HG03469 (cell line): ENCODE results near the gene CHTF18.

Source experiments
- ATAC-seq: cut with Tn5 transposase; IDR thresholded peaks from one replicate; pipeline ENCODE4 v1.9.1; 2021; ENCODE audit warnings: mild to moderate bottlenecking, moderate library complexity, moderate number of reproducible peaks; ENCODE audit not compliant: unreplicated experiment

Gene CHTF18

DNA sequence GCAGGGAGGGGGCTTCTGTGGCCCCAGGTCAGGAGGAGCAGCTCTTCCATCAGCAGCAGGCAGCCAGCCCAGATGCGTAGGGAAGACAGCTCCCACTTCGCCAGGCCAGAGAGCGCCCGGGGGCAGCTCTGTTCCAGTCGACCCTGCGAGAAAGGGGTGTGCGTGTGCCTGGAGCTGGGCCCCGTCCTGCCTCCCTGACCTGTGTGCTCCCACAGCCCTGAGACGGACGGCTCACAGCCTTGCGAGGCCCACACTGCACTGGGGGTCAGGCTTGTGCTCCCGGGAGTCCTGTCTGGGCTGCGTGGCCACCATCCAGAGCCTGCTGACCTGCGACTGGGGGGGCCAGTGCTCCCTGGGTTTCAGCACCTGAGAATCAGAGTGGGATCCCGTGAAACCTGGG lies 28.4 kb upstream of the CHTF18 start:
- no peak for ATAC-seq

DNA sequence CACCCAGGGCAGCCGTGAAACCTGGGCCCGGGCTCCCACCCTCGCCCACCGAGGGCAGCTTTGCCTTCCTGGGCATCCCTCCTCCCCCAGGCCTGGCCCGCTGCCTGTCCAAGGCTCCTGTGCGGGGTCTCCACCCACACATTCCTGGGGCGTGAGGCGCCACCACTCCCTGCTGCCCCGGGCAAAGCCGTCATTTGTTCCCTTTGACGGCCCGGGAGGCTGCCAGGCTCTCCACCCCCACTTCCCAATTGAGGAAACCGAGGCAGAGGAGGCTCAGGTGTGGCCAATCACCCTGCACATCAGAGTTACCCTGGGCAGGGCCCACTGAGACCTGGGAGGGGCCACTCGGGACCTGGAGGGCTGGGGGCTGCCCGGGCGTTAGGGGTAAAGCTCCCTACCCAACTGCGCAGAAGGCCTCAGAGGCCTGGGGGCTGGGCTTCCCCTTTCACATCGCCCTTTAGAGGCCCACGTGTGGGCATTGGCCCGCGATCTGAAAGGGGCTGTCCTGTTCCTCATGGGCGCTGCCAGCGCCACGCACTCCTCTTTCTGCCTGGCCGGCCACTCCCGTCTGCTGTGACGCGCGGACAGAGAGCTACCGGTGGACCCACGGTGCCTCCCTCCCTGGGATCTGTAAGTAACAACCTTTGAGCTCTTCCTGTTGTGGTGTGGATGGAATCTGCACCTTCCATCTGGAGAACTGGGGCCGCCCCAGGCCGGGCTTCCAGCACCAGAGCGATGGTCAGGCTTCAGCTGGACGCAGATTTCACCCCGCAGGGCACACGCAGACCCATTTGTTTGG lies 27.7 kb upstream of the CHTF18 start, which contains the start of gene MSLN:
MSLN (plus strand) TSS at position 190 of the 799 bp plus-strand sequence. CDS start 1,947 bp downstream, outside the sequence.
- no peak for ATAC-seq

DNA sequence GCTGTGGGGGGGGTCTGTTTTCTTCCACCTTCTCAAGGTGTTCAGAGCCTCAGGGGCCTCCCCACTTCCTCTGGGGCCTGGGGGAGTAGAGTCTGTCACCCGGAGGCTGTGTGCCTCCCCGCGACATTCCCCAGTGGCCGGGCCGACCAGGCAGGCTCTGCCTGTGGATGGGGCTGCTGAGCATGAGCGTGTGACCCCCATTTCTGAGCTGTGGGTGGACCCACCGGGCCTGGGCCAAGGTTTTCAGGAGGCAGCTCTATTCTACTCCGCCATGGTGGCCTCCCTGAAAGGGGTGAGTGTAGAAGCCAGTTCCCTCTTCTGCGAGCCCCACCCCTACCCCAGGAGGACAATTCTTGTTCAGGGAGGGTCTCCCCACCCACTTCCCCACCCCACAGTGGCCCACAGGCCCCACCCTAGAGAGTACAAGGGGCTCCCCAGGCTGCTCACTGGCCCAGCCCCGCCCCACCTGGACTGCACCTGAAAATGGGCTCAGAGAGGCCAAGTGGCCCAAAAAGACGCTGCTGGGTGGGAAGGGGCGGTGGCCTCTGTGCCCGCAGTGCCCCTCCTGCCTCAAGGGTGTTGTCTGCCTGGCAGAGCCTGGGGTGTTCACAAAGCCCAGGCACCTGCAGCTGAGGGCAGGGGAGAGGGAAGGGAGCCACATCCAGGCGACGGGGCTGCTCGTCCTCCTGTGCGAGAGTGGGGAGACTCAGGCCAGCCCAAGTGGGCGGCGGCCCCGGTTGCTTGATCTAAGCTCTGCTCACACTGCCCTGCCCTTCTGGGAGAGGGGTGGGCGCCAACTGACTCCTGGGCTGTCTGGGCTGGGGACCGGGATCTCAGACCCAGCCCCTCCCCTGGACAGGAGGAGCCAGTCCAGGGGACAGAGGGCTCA lies 26.6 kb upstream of the CHTF18 start:
- no peak for ATAC-seq

DNA sequence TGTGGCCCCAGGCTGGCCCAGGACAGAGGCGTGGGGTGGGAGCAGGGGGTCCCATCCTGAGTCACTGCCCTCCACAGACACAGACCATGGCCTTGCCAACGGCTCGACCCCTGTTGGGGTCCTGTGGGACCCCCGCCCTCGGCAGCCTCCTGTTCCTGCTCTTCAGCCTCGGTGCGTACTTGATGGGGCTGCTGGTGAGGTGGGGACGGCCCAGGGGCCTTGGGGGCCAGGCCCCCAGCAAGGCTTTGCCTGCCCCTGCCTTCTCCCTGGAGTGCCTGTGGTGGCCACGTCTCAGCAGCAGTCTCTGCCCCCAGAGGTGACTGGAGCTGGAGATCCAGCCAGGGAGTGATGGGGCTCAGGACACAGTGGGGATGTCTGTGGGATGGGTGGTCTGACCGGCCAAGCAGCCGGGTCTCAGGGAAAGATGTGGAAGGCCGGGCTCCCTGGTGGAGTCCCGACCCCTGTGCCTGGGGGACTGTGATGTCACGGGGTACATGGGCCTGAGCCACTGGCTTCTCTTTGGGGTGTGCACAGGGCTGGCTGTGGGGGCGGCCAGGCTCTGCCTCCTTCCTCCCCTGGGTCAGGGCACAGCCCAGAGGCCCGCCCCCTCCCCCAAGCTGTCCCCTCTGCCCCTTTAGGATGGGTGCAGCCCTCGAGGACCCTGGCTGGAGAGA lies 25.7 kb upstream of the CHTF18 start:
- no peak for ATAC-seq

DNA sequence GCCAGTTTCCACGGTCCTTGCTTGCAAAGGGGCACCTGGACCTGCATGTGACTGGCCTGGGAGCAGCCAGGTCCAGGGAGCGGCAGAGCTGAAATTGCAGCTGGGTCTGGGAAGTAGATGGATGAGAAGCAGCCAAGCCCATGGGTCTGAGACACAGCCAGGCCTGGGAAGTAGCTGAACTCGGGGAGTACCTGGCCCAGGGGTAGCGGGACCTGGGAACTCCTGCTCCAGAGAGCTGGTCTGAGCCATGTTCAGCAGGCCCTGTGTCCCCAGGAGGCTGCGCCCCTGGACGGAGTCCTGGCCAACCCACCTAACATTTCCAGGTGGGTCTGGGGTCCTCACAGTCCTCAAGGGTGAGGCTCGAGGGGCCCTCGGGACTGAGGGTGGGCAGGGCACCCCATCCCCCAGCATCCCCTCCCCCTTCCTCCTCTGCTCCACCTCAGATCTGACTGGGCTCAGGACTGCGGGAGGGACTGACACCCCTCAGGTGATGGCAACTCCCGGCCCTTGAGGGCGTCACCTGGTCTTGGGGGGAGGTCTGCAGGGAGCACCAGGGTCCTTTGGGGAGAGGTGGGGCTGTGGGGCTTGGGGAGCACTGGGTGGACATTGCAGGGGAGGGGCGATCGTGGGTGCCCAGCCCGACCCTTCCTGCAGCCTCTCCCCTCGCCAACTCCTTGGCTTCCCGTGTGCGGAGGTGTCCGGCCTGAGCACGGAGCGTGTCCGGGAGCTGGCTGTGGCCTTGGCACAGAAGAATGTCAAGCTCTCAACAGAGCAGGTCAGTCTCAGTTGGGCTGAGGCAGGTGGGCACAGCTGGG lies 24.8 kb upstream of the CHTF18 start:
- ATAC-seq, result no peak

DNA sequence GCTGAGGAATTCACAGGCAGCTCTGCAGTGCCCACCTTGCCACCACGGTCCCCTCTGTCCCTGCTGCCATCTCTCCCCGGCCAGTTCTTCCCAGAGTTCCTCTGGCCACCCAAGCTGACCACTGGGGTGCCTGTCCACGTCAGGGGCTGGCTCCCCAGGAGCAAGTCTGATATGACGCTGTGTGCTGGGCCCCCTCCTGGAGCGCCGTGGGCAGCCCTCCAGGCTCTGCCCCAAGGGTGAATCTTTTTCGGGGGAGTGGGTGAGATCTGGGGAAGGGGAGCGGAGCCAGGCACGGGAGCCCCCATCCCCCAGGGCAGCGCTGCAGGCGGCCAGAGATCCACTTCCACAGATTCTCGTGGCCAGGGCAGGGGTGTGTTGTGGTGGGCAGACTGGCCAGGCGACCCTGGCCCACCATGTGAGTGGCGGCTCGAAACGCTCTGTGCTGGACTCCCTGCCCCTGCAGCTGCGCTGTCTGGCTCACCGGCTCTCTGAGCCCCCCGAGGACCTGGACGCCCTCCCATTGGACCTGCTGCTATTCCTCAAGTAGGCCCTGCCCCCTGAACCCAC lies 24.2 kb upstream of the CHTF18 start:
- no peak for ATAC-seq

DNA sequence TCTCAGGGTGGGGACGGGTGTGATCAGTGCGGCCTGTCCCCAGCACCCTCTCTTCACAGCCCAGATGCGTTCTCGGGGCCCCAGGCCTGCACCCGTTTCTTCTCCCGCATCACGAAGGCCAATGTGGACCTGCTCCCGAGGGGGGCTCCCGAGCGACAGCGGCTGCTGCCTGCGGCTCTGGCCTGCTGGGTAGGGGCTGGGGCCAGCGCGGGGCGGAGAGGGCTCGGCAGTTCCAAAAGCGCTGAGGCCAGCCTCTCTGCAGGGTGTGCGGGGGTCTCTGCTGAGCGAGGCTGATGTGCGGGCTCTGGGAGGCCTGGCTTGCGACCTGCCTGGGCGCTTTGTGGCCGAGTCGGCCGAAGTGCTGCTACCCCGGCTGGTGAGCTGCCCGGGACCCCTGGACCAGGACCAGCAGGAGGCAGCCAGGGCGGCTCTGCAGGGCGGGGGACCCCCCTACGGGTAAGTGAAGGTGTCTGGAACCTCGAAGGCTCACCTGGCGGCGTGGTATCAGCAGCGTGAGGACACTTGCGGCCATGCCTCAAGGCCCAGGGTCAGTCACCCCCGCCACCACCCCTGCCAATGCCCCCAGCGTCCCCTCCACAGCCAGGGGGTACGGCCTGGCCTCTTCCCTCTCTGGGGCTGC lies 23.5 kb upstream of the CHTF18 start:
- no peak for ATAC-seq

DNA sequence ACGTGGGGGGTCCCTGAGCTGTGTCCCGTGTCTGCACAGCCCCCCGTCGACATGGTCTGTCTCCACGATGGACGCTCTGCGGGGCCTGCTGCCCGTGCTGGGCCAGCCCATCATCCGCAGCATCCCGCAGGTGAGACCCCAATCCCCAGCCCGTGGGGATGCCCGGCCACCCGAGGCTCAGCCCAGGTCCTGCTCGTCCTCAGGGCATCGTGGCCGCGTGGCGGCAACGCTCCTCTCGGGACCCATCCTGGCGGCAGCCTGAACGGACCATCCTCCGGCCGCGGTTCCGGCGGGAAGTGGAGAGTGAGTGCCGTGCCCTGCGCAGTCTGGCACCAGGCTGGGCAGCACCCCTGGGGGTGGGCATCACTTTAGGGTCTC lies 22.9 kb upstream of the CHTF18 start:
- ATAC-seq, result no peak

DNA sequence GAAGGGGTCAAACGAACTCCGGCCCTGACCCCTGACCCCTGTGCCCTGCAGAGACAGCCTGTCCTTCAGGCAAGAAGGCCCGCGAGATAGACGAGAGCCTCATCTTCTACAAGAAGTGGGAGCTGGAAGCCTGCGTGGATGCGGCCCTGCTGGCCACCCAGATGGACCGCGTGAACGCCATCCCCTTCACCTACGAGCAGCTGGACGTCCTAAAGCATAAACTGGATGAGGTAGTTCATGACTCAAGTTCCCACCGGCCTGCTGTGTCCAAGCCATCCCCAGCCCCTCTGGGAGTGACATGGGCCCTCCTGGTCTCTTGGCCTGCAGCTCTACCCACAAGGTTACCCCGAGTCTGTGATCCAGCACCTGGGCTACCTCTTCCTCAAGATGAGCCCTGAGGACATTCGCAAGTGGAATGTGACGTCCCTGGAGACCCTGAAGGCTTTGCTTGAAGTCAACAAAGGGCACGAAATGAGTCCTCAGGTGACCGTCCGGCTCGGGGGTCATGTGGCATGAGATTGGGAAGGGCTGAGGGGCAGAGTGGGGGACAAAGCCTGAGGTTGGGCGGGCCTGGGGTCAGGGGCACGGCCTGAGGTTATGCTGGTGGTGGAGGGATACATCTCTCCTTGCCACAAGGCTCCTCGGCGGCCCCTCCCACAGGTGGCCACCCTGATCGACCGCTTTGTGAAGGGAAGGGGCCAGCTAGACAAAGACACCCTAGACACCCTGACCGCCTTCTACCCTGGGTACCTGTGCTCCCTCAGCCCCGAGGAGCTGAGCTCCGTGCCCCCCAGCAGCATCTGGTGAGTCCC lies 22.2 kb upstream of the CHTF18 start:
- ATAC-seq, result no peak

DNA sequence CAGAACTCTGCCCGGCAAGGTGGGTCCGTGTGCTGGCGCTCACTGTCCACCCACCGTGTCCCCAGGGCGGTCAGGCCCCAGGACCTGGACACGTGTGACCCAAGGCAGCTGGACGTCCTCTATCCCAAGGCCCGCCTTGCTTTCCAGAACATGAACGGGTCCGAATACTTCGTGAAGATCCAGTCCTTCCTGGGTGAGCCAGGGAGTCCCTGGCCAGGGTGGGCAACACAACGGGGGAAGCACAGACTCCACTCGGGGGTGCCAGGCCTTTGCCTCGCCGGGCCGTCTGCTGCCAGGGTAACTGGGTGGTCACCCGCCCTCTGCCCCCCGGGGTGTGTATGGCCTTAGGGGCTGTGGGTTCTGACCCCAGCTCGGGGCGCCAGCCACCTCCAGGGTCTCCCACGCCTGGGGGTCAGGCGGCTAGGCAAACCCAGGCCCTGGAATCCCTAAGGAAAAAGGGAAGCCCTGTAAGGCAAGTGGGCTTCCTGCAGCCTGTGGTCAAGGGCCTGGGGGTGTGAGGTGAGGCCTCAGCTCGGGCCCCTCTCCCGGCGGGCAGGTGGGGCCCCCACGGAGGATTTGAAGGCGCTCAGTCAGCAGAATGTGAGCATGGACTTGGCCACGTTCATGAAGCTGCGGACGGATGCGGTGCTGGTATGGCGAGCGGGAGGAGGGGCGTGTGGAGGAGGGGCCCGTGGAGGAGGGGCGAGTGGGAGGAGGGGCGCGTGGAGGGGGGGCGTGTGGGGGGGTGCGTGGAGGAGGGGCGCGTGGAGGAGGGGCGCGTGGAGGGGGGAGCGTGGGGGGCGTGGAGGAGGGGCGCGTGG lies 21.4 kb upstream of the CHTF18 start:
- no peak for ATAC-seq

DNA sequence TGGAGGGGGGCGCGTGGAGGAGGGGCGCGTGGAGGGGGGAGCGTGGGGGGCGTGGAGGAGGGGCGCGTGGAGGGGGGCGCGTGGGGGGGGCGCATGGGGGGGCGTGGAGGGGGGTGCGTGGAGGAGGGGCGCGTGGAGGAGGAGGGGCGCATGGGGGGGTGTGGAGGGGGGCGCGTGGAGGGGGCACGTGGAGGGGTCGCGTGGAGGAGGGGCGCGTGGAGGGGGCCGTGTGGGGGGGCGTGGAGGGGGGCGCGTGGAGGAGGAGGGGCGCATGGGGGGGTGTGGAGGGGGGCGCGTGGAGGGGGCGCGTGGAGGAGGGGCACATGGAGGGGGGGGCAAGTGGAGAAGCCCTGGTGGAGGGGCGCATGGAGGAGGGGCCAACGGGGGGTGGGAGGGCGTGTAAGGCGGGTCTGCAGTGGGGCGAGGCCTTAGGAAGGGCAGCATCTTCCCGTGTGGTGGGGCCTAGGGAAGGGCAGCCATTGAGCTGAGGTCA lies 20.6 kb upstream of the CHTF18 start:
- ATAC-seq, result no peak

DNA sequence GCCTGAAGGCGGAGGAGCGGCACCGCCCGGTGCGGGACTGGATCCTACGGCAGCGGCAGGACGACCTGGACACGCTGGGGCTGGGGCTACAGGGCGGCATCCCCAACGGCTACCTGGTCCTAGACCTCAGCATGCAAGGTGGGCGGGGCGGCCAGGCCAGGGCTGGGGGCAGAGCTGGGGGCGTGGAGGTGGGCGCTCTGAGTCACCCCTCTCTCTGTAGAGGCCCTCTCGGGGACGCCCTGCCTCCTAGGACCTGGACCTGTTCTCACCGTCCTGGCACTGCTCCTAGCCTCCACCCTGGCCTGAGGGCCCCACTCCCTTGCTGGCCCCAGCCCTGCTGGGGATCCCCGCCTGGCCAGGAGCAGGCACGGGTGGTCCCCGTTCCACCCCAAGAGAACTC lies 20.0 kb upstream of the CHTF18 start:
- no peak for ATAC-seq

DNA sequence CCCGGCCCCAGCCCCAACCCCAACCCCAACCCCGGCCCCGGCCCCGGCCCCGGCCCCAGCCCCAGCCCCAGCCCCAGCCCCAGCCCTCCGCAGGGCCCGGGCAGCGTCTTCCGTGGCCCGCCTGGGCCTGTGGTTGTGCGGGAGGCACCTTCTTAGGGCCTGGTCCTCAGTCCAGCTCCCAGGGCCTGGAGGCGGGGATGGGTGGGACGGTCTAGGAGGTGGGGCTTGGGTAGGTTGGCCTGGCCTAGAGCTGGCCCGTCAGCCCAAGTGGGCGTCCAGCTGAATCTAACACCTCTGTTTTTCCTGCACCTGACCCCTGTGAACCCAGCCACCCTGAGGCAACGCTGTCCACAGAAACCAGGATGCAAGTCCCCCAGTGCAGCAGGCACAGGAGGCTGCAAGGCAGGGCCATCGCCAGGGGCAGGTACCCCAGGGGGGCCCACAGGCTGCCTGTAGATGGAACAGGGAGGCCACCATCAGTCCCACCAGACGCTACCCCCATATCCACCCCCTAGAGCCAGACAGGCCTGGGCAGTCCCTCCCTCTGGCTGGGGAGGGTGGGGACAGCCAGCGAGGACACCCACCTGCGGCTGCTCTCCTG lies 19.1 kb upstream of the CHTF18 start:
- no peak for ATAC-seq

DNA sequence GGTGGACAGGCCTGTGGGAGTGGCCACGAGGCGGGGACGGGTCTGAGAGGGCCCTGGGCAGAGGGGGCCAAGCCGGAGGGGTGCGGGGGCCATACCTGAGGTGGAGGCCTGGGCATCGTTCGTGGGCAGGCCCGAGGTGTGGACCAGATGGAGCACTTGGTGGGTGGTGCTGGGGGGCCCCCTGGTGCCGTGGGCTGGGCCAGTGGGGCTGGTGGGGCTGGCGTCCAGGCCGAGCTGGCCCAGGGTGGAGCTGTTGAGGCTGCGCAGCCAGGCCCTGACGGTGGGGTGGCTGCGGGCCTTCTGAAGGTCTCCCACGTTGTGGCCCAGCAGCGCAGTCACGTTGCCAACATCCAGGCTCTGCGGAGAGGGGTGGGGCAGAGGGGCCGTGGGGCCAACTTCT lies 18.5 kb upstream of the CHTF18 start:
- no peak for ATAC-seq

DNA sequence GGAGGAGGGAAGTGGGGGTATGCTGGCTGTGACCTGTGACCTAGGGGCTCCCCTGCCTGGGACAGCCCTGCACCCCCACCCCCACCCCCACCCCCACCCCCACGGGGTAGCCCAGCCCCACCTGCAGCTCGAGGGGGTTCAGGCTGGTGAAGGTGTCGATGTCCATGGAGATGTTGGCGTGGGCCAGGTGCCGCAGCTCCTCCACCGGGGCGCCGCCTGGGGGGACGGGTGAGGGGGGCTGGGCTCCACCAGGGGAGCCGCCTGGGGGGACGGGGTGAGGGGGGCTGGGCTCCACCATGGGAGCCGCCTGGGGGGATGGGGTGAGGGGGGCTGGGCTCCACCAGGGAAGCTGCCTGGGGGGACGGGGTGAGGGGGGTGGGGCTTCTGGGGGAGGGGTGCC lies 18.0 kb upstream of the CHTF18 start:
- no peak for ATAC-seq

DNA sequence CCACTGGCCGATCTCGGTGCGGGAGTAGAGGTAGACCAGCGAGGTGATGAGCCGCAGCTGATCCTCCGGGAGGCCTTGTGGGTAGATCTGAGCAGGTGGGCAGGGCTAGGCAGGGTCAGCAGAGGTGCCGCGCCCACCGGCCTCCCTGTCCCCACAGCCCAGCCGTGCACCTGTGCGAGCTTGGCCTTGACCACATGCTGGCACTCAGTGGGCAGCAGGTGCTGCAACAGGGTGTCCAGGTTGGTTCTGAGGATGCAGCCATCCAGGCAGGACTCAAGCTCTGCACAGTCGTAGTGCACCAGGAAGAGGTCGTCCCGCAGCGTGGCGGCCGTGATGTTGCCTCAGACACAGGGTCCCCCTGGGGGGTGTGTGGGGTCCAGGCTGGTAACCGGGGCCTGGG lies 15.5 kb upstream of the CHTF18 start:
- no peak for ATAC-seq
